ENCODE data around the gene SPEG. TPM values are rescaled to one million over a fixed set of nuclear protein-coding genes. Genes with fewer than 3 reads are reported as not detected.

Gene SPEG
- total and polyA plus RNA-seq, 2 of the 8 experiments (the other 6 are each of a cell fraction or from before 2014, with no cell fraction given), result 19.9 to 32.0 TPM

DNA sequence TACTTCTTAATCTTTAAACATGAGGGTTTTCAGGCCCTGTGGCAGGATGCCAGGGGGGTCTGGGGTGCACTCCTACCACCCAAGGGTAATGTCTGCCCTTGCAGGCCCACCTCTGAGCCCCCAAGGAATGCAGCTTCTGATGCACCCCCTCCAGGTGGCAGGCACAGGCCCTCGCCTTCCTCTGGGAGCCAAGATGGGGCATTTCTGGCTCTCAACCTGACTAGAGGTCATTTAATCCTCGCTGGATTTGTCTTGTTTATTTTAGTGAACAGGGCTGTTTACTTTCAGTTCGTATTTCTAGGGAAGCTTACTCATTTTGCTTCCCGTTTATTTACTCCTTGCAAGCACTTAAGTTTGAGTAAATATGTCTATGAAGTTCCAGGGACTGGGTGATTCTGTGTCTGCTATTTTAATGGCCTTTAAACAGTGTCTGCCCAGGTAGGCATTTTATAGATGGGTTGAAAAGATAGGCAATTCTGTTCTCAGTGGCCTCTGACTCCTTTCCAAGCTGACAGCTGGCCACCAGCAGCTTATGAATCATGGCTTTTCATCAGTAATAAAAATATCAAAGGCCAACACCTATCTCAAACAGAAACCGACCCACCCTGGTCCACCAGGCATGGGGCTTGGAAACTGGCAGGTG, 35.8 kb upstream of the SPEG start (continued):
- TF ChIP-seq HDAC6 (IDR thresholded peaks at IDR 0.05; ENCODE audit: low read depth, low read length), result no peak
- TF ChIP-seq, protein P1, sequence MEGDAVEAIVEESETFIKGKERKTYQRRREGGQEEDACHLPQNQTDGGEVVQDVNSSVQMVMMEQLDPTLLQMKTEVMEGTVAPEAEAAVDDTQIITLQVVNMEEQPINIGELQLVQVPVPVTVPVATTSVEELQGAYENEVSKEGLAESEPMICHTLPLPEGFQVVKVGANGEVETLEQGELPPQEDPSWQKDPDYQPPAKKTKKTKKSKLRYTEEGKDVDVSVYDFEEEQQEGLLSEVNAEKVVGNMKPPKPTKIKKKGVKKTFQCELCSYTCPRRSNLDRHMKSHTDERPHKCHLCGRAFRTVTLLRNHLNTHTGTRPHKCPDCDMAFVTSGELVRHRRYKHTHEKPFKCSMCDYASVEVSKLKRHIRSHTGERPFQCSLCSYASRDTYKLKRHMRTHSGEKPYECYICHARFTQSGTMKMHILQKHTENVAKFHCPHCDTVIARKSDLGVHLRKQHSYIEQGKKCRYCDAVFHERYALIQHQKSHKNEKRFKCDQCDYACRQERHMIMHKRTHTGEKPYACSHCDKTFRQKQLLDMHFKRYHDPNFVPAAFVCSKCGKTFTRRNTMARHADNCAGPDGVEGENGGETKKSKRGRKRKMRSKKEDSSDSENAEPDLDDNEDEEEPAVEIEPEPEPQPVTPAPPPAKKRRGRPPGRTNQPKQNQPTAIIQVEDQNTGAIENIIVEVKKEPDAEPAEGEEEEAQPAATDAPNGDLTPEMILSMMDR (IDR thresholded peaks at IDR 0.05; ENCODE audit: control extremely low read depth in 1 of 3, insufficient read depth in 1 of 3, low read depth in 1 of 3, low read length in 3 of 3), result no peak
- TF ChIP-seq, protein P2, sequence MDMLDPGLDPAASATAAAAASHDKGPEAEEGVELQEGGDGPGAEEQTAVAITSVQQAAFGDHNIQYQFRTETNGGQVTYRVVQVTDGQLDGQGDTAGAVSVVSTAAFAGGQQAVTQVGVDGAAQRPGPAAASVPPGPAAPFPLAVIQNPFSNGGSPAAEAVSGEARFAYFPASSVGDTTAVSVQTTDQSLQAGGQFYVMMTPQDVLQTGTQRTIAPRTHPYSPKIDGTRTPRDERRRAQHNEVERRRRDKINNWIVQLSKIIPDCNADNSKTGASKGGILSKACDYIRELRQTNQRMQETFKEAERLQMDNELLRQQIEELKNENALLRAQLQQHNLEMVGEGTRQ (IDR thresholded peaks at IDR 0.05; ENCODE audit: low read length), result no peak
- TF ChIP-seq CHD1 (IDR thresholded peaks at IDR 0.05; ENCODE audit: low read depth, low read length), result no peak
- no peak for TF ChIP-seq NRF1 (IDR thresholded peaks at IDR 0.05; ENCODE audit: low read depth, low read length)
- no peak for TF ChIP-seq RFX5 (IDR thresholded peaks at IDR 0.05; ENCODE audit: borderline replicate concordance, low read depth, low read length)
- no peak for TF ChIP-seq RNF2 (IDR thresholded peaks at IDR 0.05; ENCODE audit: borderline replicate concordance, low read depth, low read length, missing control alignments, poor library complexity, severe bottlenecking)
